NB4 (cell line): ENCODE measurements around the gene TNFAIP8.

Experiments
- CTCF ChIP-seq: IDR thresholded peaks from one replicate; pipeline ENCODE4 v1.5.1; 2012; ENCODE audit warnings: low read depth, low read length
- MAX ChIP-seq: IDR thresholded peaks from 2 replicates; pipeline ENCODE4 v1.6.1; 2011; ENCODE audit warnings: low read depth, low read length
- MYC ChIP-seq: IDR thresholded peaks from 2 replicates; pipeline ENCODE4 v1.6.1; 2011; ENCODE audit warnings: low read depth, low read length
- POLR2A ChIP-seq: IDR thresholded peaks from 2 replicates; pipeline ENCODE4 v1.6.1; 2011; ENCODE audit warnings: mild to moderate bottlenecking; ENCODE audit not compliant: insufficient read length; ENCODE audit errors: extremely low read depth

GRCh38 chr5:119363271-119363670 lies 7.5 kb downstream of the TNFAIP8 start:
- no peak for TF ChIP-seq CTCF
- no peak for TF ChIP-seq POLR2A
- TF ChIP-seq MAX = no peak
- no peak for TF ChIP-seq MYC
